AG20443 (cell line): ENCODE data around the gene EP300.
"Not testable (repeated sequence)": the region's sequence is repeated elsewhere in the genome, so short reads cannot be mapped to it uniquely, and the experiment has no call there.

Experiments used
- DNase-seq: peaks from one replicate; pipeline ENCODE4 v3.0.0; 2012; ENCODE audit warnings: low spot score, mixed read lengths

EP300 gene

GRCh38 chr22:41092023-41092817, at the start of gene EP300:
Gene EP300 (plus strand): TSS chr22:41092592. CDS start chr22:41093005, 413 bp downstream.
- DNase-seq, result peak; percentile 84

- no peak for DNase-seq
Measured at GRCh38 chr22:41043722-41044121, 48.7 kb upstream of the EP300 start.

GRCh38 chr22:41045575-41045974, 46.8 kb upstream of the EP300 start:
- not testable (repeated sequence) for DNase-seq

GRCh38 chr22:41047801-41048211, 44.6 kb upstream of the EP300 start:
- DNase-seq, result no peak

GRCh38 chr22:41048345-41048744, 44.0 kb upstream of the EP300 start:
- DNase-seq, result not testable (repeated sequence)

- DNase-seq, result peak; percentile 94
Measured at GRCh38 chr22:41048791-41049717, 43.3 kb upstream of the EP300 start.

GRCh38 chr22:41049795-41050194, 42.6 kb upstream of the EP300 start:
- DNase-seq, result not testable (repeated sequence)

GRCh38 chr22:41050883-41051282, 41.5 kb upstream of the EP300 start:
- no peak for DNase-seq

- DNase-seq, result no peak
Measured at GRCh38 chr22:41052661-41053490, 39.5 kb upstream of the EP300 start.

GRCh38 chr22:41057076-41057475, 35.3 kb upstream of the EP300 start:
- no peak for DNase-seq

- no peak for DNase-seq
Measured at GRCh38 chr22:41062146-41062545, 30.2 kb upstream of the EP300 start.

GRCh38 chr22:41064326-41064725, 28.1 kb upstream of the EP300 start:
- DNase-seq, result not testable (repeated sequence)

GRCh38 chr22:41066341-41066740, 26.1 kb upstream of the EP300 start:
- not testable (repeated sequence) for DNase-seq

- DNase-seq, result not testable (repeated sequence)
Measured at GRCh38 chr22:41067968-41068367, 24.4 kb upstream of the EP300 start.

GRCh38 chr22:41070665-41071331, 21.6 kb upstream of the EP300 start:
- no peak for DNase-seq

- no peak for DNase-seq
Measured at GRCh38 chr22:41074061-41074460, 18.3 kb upstream of the EP300 start.

- DNase-seq, result no peak
Measured at GRCh38 chr22:41074466-41074865, 17.9 kb upstream of the EP300 start.

- DNase-seq, result no peak
Measured at GRCh38 chr22:41074941-41075710, 17.3 kb upstream of the EP300 start.

- peak; percentile 15 for DNase-seq
Measured at GRCh38 chr22:41075946-41076345, 16.4 kb upstream of the EP300 start.

GRCh38 chr22:41076857-41077256, 15.5 kb upstream of the EP300 start:
- DNase-seq, result no peak

GRCh38 chr22:41078931-41079330, 13.5 kb upstream of the EP300 start:
- DNase-seq, result no peak
